Activated CD4-positive, alpha-beta T cell treated with anti-CD3 and anti-CD28 coated beads, Interleukin-2, amount 50 U/mL, for 1 hour (primary cell): Measurements from ENCODE around the gene HRH3.

Source experiments
- DNase-seq: peaks from one replicate; pipeline ENCODE4 v3.0.0-alpha.2; 2020

Gene HRH3

DNA sequence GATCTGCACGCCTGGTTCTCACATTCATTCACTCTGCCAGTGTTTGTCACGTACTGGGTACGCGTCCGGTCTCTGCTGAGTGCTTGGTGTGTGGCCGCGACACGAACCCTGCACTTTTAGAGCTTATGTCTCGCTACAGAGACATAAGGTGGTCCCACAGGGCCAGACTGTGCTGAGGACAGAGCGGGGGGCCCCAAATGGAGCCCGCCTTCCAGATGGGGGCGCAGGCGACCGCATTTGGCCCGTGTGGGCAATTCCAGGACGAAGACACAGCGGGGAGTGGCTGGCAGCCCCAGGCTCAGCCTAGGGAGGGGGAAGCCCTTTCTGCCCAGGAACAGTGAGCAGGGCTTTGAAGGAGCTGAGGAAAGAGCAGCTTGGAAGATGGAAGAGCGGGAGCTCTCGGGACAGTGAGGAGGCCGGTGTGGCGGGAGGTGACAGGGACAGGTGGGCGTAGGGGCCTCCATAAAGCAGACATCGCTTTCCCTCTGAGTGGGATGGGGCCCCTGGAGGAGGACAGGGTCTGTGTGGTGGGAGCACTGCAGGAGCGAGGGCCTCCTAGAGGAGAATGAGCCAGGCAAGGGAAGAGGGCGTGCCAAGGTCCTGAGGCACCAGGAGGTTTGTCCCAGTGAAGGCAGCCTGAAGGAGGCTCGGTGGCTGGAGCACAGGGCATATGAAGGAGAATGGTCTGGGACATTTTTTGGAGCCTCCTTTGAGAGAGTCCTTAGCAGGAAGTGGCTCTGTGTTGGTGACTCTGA lies 45.0 kb downstream of the HRH3 start:
- no peak for DNase-seq

DNA sequence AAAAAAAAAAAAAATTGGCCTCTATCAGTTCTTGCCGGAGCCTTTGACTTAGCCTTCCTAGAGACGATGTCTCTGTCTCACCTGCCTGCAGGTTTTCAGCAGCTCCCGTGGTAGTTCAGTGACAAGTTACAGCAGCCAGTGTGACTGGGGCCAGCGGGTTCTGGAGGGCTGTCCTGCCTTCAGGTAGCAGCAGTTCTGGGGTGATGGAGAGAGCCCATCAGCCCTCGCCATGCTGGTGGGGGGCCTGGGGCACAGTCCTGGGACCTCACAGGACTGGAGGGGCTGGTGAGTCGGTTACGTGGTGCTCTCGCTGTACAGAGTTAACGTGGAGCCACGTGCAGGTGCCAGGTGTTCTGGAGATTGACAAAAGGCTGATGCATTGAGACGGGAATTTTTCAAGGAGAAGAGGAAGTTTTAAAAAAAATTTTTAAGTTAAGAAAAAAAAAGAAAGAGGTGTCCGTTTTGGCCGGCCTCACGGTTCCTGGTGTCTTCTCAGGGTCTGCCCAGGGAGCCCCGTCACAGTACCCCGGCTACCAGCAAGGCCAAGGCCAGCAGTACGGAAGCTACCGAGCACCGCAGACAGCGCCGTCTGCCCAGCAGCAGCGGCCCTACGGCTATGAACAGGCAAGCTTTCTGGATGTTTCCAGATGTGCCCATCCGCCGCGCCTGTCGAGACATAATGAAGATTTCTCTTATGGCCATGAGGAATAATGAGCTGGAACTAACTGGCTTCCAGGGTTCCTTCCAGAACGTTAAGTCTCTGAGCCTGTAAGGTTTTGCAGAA lies 45.9 kb downstream of the HRH3 start:
- DNase-seq, result no peak

DNA sequence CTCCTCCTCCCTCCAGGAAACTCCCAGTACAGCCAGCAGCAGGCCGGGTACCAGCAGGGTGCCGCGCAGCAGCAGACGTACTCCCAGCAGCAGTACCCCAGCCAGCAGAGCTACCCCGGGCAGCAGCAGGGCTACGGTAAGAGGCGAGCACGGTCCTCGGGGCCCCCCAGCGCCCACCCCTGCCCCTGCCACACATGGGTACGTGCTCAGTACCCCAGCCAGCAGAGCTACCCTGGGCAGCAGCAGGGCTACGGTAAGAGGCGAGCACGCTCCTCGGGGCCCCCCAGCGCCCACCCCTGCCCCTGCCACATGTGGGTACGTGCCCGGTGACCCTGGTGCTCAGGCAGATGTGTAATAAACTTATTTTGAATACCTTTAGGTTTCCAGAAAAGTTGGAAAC lies 47.4 kb downstream of the HRH3 start:
- DNase-seq, result no peak

DNA sequence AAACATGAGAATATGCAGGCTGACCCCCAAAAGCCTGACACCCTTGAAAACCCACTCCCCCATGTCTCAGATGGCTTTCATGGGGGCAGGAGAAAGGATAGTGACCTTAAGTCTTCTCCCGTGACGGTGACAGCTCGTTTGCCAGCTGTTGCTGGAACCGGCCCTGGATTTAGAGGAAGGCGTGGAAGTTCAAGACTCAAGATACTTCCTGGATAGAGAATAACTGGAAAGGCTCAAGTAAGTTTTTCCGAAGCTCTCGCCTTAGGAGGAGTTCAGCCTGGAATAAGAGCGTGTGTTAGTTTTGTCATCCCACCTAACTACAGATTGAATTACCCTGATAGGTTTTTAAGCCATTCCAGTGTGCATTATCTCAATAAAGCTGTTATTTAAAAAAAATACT lies 48.8 kb downstream of the HRH3 start:
- DNase-seq, result no peak

DNA sequence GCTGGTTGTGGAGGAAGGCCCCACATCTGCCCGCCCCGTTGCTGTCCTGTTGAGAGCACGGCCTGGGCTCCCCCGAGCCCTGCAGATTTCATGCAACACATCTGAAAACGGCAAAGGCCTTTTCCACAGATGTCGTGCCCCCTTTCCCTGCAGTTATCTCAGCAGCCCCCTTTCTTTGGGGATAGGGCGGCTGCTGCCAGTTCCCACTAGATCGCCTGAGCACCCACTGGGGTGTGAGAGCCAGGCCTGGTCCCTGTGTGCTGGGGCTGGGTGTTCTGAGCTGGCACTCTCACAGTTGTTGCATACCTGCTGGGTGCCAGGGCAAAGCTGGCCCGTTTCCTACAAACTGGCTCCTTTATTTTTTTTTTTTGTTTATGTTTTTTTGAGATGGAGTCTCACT lies 49.5 kb downstream of the HRH3 start:
- DNase-seq, result no peak

DNA sequence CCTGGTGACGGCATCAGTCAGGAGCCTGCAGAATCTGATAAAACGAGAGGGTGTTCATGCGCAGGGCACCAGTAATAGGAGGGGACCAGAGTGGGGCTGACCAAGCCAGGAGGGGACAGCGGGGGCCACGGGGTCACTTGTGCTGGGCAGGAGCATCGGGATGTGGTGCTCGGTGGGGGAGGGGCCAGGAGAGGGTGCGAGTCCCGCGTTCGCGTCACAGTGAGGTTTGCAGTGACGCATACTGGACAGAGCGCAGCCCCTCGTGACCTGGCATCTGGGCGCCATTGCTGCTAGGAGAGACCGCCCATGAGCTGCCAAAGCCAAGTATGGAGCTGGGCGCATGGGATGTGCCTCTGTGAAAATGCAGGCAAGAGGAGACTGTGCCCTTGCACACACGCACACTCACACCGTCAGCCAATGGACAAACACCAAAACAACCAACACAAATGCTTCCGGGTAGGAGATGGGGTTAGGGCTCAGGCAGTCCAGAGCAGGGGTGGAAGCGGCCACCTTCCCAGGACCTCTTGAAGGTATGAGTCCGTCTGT lies 51.1 kb downstream of the HRH3 start:
- no peak for DNase-seq

DNA sequence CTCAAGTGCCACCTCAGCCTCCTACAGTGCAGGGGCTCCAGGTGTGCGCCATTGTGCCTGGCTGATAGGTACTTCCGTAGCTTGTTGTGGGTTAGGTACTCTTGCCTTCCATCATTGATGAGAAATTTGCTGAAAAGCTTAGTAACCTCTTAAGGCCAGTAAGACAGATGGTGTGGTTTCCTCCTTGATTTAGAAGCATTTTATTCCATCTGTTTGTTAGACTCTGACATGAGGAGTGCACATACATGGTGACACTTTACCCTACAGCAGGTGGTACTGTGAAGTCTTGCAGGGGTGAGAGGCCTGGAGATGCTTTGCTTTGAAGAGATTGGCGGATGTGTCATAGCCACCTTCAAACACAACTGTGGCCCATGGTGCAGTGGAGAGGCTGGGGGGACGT lies 52.0 kb downstream of the HRH3 start:
- no peak for DNase-seq

DNA sequence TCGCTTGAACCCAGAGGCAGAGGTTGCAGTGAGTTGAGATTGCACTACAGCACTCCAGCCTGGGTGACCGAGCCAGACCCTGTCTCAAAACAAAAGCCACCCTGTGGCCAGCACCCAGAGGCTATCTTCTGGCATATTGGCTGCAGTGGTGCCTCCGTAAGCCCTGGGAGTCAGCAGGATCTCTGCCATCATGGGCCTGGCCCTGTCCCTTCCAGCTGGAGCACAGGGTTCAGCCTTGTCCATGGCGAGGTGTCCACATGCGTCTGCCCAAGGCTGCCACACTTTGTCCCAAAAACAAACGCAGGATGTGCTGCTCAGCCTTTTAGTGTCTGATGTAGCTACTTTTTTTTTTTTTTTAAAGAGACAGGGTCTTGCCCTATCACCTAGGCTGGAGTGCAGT lies 52.6 kb downstream of the HRH3 start:
- DNase-seq, result no peak

DNA sequence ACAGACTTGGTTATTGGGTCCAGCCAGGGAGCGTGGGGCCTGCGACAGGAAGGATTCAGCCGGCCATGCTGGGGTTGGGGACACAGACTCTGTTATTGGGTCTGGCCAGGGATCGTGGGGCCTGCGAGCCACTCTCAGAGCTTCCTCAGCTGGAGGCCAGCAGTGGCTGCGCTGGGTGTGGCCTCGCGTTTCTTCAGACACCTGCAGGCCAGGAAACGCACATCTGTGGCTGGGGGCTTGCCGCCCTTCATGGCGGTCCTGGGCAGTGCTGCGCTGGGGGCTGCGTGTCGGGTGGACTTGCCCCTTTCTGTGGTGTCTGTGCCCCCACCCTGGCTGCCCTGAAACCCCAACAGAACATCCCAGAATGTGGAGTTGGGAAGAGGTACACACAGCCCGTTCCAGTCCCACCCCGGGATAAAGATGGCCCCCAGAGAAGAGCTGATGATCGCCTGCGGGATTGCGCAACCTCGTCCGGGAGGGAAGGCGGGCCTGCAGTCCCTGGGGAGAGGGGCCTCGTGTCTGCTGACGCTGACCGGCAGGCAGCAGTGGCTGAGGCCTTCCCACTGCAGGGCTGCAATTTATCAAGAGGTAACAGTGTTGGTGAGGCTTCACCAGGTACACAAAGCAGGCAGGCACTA lies 54.2 kb downstream of the HRH3 start:
- DNase-seq, result no peak
